Measurements from ENCODE around the gene MPIG6B.

Gene MPIG6B, protein sequence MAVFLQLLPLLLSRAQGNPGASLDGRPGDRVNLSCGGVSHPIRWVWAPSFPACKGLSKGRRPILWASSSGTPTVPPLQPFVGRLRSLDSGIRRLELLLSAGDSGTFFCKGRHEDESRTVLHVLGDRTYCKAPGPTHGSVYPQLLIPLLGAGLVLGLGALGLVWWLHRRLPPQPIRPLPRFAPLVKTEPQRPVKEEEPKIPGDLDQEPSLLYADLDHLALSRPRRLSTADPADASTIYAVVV

DNA sequence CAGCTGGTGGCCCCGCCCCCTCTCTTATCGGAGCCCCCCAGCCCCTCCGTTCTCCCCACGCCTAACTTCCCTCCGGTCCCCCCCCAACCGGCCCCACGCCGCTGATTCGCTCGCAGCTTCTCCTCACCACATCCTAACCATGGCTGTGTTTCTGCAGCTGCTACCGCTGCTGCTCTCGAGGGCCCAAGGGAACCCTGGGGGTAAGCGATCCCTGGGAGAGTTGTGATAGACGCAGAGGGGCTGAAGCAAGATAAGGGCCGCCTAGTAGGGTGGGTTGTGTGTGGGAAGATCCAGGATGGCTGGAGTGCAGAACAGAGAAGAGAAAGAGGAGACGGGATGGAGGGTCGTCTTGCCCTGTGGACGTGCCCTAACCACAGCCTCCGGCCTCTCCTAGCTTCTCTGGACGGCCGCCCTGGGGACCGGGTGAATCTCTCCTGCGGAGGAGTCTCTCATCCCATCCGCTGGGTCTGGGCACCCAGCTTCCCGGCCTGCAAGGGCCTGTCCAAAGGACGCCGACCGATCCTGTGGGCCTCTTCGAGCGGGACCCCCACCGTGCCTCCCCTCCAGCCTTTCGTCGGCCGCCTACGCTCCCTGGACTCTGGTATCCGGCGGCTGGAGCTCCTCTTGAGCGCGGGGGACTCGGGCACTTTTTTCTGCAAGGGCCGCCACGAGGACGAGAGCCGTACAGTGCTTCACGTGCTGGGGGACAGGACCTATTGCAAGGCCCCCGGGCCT, at the start of gene MPIG6B:
TSS of gene MPIG6B (plus strand) at position 129 of the 735 bp plus-strand sequence. CDS start at position 140, 11 bp downstream.
- no peak for DNase-seq (ENCODE audit: low spot score)

DNA sequence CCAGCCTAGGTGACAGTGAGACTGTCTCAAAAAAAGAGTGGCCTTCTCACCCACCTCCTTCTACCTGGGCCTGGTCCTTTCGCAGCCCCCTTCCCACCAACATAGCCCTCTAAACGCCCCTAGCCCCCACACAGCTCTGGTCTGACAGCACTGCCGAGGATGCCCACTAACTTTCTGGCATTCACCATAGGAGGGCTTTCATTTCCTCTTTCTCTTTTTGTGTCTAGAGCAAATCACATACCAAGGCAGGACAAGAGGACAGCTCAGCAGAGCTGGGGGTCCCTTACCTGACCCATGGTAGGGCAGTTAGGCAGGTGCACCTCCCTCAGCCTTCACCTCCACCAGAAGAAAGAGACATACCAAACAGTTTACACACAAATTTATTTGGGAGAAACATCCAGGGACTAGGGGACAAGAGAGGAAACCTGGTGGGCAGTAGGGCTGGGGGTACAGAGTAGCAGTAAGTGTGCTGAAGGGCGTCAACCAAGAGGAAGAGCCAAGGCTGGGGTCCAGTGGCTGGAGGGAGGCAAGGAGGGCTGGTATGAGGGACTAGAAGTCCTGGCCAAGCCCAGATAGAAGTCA, 46.8 kb upstream of the MPIG6B start:
- no peak for DNase-seq (ENCODE audit: low spot score)

DNA sequence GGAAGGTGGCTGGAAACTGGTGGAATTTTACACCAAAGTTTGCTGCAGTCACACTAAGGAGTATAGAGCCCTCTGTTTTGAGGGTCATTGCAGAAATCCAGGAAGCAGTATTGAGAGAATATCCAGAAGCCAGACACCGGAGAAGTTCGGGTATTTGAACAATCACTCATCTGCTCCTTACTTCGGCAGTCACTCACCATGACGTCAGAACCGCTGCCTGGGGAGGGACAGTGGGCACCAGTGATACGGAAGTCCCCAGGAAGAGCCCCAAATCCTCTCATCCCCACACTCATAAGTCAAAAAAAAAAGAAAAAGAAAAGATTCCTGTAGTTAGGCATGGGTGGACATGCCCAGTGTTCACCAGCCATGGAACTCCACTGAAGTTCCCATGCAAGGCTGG, 46.3 kb upstream of the MPIG6B start:
- DNase-seq (ENCODE audit: low spot score) = no peak

DNA sequence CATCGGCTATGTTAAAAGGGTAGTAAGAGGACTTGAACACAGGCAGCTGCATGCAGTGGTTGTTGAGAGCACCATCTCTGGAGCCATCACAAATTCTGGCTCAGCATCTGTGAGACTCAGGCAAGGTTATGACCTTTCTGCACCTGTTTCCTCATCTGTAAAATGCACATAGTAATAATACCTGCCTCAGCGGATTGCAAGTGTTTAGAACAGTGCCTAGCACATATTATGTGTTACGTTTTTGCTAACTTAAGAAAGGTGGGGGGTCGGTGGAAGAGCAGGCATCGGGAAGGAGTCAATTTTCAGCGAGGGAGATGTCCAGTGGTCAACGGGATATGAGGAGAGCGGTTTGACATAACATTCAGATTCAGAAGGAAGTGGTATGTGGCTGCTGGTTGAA, 45.2 kb upstream of the MPIG6B start:
- DNase-seq (ENCODE audit: low spot score) = no peak

DNA sequence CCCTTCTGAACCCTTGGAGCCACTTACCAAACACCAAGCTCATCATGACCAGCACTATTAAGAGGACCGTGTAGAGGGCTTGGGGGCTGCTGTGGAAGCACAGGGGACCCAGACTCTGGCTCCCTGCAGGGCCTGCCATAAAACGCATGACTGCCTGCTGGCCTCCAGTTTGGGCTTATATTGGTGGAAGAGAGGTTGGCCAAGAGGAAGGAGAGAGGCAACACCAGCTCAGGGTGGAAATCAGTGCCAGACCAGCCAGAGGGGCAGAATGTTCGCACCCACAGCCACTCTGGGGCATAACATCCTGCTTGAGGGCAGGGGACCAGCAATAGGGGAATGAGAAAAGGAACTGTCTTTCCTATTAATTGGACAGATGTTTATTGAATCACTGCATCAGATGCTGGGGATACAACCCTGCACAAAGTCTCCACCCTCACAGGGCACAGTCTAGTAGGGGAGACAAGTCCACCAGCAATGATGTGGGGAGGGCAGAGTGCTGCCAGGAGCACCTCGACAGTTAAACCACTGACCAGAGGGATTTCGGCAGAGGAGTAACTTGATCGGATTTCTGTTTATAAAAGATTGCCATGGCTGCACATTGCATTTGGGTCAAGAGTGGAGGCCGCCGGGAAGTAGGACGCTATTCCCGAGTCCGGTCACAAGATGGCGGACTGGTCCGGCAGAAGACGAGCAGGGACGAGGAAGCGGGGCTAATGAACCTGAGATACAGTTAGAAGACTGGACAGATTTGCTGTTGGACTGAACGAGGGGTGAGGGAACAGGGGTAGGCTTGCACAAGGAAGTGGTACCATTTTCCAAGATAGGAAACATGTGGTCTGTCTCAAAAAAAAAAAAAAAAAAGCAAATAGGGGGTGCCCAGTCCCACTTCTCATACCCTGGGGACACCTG, 42.7 kb upstream of the MPIG6B start, which contains the start of gene LY6G5C:
TSS of gene LY6G5C (minus strand) at position 842 of the 909 bp plus-strand sequence. CDS start at position 148, 694 bp downstream.
- DNase-seq (ENCODE audit: low spot score) = peak; percentile 85

DNA sequence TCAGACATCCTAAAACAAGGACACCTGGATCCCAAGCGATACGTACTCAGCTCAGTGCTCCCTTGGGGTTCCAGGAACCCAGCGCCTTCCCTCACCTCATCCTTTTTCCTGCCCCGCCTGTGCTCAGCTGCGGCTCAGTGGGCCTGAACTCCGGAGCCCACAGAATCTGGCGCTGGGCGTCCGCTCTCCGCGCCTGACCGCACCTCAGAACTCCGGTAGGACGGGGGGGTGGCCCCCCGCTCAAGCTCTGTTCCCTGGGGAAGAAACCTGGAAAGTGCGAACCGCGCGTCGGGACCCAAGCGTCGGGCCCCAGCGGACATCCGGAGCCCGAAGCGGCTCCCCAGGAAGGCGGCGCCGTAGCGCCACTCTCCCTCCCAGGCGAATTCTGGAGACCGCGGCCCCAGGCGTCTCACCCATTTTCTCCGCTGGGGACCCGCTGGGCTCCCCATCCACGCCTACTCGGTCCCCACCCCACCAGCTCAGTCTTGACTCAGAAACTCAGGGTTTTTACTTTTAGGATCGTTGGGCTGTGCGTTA, 42.0 kb upstream of the MPIG6B start:
- DNase-seq (ENCODE audit: low spot score) = no peak

DNA sequence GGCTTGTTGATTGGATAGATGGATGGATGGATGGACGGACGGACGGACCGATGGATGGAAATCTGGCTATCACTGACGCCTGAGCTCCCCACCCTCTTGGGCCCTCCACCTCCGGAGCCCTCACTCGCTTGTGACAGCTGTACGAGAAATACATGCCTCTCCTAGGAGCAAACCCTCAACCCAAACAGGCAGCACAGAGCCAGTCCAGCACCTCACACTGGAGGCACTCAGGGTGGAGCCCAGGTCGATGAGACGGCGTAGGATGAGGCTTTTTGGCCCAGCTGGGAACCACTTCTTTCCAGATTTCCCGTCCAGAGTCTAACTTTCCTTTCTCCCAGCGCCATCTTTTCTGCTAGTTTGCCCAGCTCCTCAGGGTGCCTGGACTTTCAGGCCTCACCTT, 39.6 kb upstream of the MPIG6B start:
- DNase-seq (ENCODE audit: low spot score) = no peak

DNA sequence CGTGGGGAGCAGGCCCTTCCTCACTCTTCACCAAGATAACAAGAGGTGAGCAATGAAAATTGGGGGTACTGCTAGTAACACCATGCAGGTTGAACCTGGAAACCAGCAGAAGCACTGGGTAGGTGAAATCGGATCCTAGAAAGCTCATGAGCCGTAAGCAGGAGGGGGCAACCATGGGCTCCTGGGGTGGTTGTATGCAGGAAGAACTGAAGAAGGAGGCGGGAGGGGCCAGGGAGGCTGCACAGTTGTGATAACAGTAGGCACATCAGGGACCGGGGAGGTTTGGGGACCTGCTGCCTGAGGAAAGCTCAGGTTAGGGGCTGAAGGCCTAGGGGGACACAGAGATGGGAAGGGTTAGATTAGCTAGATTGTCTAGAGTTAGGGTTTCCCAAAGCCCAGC, 36.7 kb upstream of the MPIG6B start:
- no peak for DNase-seq (ENCODE audit: low spot score)

DNA sequence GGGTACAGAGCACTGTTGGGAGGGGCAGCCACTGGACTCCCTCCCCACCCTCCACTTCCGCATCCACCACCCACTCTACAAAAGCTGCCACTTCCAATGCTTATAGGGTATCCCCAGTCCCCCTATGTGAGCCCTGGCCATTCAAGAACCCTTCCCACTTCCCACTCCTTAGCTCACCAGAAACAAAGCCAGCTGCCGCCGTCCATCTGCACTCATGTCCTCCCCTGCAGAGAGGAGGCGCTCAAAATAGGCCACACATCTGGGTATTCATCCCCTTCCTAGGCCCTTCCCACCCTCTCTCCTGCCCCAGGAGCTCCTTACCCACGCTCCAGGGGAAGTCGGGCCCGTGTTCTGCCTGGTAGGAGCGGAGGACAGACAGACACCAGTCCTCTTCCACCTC, 35.9 kb upstream of the MPIG6B start:
- no peak for DNase-seq (ENCODE audit: low spot score)

DNA sequence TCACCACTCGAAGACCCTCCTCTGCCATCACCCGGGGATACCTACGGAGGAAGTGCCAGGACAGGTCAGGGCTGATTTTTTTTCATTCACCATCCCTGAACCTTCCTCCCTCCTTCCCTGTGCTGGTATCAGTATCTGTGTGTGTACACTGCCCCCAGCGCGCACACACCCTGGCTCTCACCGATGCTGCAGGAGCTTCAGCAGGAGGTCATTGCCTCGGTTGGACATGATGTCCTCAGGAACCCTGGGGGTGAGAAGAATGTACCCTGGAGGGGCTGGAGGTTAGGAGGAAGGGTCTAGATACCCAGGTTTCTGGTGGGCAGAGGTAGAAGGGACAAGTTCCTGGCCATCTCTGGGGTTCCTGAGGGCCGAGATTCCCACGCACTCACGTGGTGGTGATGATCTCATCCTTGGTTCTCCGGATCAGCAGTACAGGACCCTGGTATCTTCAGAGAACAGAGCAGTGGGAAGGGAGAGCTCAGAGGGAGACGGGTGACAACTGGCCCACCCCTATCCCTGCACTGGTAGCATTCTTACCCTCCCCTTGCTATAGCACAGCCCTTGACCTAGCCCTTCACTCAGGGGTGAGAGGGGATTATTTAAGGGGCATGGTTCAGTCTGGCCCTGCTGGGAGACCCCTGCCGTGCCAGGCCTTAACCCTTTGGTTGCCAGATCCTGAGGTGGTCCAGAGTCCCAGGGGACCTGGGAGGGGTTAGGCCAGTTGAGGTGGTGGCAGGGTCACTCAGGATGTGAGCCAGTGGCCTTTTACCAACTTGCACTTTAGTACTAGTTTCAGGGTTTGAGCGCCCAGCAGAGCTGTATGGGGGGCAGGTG, 35.1 kb upstream of the MPIG6B start:
- DNase-seq (ENCODE audit: low spot score) = no peak

DNA sequence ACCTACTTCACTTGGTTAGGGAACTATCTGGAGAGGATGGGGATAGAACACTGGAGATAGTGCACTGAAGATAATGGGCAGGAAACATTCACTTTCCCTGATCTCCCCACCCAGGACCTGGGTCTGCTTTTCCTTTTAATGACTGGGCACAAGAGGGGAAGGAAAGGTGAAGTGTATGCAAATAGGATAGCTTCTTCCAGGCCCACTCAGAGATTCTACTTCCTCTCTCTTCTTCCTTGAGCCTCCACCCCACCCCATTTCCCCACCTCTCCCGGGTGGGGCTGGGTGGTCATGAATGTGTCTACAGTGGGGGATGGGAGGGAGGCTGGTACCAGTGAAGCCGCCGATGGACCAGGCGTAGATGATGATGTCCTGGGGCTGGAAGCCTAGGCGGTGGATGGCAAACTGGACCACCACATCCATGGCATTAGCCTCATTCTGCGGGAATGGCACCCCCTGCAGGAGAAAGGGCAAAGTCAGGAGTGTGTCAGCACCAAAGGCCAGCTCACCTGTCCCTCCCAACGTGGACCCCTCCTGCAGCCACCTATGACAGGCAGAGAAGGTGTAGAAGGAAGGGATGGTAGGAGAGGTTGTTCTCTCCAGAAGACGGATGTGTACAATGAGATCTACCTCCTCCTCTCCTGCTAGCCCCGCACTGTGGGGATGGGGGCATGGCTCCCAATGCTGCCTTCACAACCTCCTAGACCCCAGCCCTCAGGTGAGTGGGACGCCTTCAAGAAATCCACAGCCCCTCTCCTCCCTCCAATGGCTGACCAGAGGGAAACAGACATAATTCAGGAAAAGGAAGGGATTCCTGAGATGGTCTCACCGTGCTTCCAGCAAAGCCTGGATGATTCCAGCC, 33.7 kb upstream of the MPIG6B start:
- no peak for DNase-seq (ENCODE audit: low spot score)

DNA sequence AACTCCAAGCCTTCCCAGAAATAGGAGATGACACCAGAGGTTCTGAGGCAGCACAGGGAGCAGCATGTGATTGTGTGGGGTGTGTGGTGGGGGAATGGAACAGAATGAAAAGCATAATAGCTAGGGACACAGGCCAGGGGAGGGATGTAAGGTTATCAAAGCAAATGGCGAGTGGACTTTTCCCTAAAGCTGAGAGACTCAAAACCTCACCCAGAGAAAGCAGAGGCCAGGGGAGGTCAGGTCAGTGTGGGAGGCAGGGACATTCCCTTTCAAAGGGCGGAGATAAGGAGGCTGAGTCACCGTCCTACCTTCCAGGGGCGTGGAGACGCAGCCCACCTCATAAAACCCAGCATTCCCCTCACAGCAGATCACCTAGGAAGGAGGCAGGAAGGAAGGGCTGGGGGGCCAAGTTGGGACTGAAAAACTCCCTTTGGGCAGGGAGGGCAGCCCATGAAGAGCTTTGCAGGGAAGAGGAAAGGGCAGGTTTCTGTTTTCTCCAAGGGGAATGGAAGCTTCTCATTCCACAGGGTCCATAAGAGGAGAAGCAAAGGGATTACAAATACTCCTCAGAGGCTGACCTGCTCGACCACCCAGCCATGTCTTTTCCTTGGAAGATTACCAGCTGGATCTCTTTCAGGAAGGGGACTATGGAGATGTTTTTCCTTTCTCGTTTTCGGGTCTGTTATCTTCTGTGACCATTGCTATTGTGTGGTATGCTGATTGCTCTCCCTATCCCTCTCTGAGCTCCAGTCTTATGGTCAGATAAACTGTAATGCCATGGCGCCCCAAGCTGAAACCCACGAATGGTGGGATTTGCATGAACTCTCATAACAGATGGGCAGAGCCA, 32.7 kb upstream of the MPIG6B start:
- no peak for DNase-seq (ENCODE audit: low spot score)

DNA sequence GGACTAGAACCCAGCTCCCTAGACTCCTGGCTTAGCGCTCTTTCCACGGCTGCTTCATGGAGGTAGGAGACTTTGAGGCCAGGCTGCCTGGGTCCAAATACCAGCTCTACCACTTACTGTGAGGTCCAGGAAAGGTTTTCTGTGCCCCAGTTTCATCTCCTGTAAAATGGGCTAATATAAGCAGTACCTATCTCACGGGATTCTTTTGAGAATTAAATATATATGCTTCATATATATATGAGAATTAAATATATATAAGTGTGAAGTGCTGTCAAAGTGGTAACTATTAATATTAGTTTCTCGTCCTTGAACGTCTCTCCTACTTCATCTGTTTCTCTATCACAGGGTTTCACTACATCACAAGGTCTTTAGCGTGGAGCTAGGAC, 32.1 kb upstream of the MPIG6B start:
- DNase-seq (ENCODE audit: low spot score) = no peak

DNA sequence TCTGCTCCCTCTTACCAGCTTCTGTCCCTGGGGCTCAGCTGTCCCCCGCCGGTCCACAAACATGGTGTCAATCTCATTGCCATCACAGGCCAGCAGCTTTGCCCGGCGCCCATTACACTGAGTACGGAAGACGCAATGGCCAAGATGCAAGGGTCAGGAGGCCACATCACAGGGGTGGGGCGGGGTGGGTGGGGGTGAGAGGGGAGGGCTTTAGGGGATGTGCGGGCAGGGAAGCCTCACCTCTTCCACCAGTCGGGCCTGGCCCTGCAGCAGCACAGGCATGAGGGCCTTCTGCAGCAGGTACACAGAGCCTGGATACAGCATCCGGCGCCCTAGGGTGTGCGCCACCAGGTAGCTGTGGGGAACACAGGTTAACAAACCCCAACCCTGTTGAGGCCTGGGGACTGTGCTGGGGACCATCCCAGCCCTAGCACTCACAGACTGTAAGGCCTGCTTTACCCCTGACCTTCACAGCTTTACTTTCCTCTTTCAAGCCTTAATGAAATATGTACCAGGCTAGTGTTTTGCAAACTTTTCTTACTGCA, 31.5 kb upstream of the MPIG6B start:
- DNase-seq (ENCODE audit: low spot score) = no peak

DNA sequence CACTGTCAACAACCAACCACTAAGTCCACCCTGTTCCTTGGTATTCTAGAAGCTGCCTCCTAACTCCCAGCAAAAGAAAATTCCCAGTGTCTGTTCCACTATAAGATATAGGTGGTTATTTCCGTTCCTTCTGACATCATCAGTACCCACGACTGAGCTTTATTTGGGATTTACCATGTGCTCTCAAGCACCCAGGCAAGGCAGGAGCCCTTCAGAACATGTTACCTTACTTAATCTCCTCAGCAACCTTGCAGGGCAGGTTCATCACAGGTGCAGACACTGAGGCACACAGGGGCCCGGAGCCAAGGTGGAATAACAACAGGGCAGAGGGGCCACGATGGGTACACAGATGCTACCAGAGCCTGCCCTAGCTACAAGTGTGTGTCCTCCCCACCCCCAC, 30.8 kb upstream of the MPIG6B start:
- DNase-seq (ENCODE audit: low spot score) = no peak

DNA sequence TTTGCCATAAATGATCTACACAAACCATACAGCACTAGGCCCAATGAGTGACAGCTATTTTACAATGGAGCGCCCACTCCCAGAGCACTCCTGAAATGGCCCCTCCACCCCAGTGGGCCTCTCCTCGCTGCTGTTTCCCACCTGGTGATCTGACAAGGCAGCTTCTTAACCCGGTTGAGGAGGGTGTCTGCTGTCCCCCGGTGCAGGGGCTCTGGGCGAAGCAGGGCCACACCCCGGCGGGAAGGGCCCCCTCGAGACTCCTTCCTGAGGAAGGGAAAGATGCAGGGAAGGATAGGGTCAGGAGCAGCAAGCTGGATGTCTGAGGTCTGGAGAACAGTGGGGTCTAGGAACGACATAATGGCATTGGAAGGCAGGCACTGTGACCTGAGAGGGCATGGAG, 30.3 kb upstream of the MPIG6B start:
- DNase-seq (ENCODE audit: low spot score) = no peak

DNA sequence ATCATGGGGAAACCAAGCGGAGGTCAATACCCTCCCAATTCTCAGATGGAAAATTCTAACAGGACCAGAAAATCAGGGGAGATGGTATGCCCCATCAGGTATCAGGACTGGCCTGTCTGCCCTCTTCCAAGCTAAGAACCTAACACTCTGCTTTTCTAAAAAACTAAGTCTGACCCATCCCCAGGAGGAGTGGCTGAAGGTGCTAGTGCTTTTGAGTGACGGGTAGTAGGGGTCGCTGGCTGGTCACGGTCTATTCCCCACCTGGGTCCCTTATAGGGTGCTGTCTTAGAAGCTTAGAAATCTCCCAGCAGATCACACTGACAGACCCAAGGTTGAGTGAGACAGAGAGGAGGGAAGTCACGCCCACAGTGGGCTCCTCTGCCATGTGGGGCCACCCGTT, 29.6 kb upstream of the MPIG6B start:
- no peak for DNase-seq (ENCODE audit: low spot score)

DNA sequence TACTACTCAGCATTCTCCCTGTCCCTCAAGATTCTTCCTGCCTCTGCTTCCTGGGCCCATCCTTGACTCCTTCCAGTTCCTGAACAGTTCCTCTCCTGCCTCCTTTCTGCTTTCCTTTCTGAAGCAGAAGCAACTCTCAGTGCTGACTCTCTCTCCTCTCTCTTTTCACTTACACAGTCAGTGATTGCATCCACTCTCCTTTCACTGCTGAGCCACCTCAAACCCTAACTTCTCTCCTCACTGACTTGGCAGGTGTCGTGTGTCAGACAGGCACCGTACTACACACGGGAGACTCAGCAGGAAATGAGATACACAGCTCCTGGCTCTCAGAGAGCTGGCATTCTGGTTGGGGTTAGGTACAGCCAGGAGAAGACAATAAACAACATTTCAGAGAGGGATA, 25.6 kb upstream of the MPIG6B start:
- DNase-seq (ENCODE audit: low spot score) = no peak

All from COLO829 (cell line).